GM10266 (cell line): ENCODE results near the gene SAMSN1.
A peak's percentile ranks its signal among the peaks of the same experiment; 100 is the strongest.

ENCODE experiments used
- DNase-seq: peaks from one replicate; pipeline ENCODE4 v3.0.0; 2012; ENCODE audit errors: extremely low spot score
- TF ChIP-seq, protein P1 (sequence below): IDR thresholded peaks from 2 replicates; pipeline ENCODE4 v1.5.1; 2012; ENCODE audit warnings: mild to moderate bottlenecking, low read depth; ENCODE audit not compliant: control insufficient read depth, insufficient read depth; ENCODE audit errors: missing control alignments

SAMSN1 gene

GRCh38 chr21:14453339-14454015 is 92.6 kb downstream of the SAMSN1 start:
- TF ChIP-seq, protein P1, sequence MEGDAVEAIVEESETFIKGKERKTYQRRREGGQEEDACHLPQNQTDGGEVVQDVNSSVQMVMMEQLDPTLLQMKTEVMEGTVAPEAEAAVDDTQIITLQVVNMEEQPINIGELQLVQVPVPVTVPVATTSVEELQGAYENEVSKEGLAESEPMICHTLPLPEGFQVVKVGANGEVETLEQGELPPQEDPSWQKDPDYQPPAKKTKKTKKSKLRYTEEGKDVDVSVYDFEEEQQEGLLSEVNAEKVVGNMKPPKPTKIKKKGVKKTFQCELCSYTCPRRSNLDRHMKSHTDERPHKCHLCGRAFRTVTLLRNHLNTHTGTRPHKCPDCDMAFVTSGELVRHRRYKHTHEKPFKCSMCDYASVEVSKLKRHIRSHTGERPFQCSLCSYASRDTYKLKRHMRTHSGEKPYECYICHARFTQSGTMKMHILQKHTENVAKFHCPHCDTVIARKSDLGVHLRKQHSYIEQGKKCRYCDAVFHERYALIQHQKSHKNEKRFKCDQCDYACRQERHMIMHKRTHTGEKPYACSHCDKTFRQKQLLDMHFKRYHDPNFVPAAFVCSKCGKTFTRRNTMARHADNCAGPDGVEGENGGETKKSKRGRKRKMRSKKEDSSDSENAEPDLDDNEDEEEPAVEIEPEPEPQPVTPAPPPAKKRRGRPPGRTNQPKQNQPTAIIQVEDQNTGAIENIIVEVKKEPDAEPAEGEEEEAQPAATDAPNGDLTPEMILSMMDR, result no peak
- peak; percentile 48 for DNase-seq

GRCh38 chr21:14452727-14453241 is 93.3 kb downstream of the SAMSN1 start:
- DNase-seq, result no peak
- TF ChIP-seq, protein P1, result no peak

- DNase-seq, result no peak
- TF ChIP-seq, protein P1, result no peak
These were observed 93.9 kb downstream of the SAMSN1 start for GRCh38 chr21:14452031-14452726.

- TF ChIP-seq, protein P1, result no peak
- no peak for DNase-seq
These were observed 94.6 kb downstream of the SAMSN1 start for GRCh38 chr21:14451546-14451945.

DNA sequence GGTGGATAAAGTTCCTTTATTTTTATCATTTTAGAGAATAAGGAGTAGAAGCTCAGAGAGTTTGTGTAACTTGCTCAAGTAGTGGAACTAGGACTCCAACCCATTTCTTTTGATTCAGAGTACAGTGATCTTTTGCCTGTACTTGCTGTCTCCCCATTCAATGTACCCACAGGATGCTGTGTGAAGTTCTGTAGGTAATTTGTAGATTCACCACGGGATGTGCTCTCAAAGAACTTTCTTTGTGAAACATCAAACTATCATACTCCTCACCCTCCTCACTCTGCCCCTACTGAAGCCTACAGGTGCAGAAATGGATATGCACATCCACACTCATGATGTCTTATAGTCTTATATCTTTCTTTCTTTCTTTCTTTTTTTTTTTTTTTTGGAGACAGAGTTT is 97.3 kb downstream of the SAMSN1 start:
- TF ChIP-seq, protein P1, result no peak
- no peak for DNase-seq

- no peak for DNase-seq
- TF ChIP-seq, protein P1, result no peak
These were observed 107.9 kb downstream of the SAMSN1 start for GRCh38 chr21:14438211-14438610.

DNA sequence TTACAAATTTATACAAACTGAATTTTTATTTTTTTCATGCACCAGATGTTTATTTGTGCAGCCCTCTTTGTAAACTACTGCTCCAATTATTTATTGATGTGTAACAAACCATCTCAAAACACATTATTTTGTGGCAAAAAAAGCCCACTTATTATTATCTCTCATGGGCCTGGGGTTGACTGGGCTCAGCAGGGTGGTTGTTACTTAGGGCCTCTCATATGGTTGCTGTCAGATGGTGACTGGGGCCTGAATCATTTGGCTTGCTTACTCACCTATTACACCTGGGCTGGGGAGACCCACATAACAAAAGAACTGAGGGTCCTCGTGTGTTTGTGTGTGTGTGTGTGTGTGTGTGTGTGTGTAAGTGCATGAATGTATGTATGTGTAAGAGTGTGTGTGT is 110.7 kb downstream of the SAMSN1 start:
- TF ChIP-seq, protein P1, result no peak
- no peak for DNase-seq
